ENCODE results near the gene SRD5A3. TPM values are rescaled to one million over a fixed set of nuclear protein-coding genes. Genes with fewer than 3 reads are reported as not detected.
"Not testable (repeated sequence)": the region's sequence is repeated elsewhere in the genome, so short reads cannot be mapped to it uniquely, and the experiment has no call there.

Gene SRD5A3
- polyA plus RNA-seq, 4 donors: 4.6 to 21.9 (median 9.5) TPM

DNA sequence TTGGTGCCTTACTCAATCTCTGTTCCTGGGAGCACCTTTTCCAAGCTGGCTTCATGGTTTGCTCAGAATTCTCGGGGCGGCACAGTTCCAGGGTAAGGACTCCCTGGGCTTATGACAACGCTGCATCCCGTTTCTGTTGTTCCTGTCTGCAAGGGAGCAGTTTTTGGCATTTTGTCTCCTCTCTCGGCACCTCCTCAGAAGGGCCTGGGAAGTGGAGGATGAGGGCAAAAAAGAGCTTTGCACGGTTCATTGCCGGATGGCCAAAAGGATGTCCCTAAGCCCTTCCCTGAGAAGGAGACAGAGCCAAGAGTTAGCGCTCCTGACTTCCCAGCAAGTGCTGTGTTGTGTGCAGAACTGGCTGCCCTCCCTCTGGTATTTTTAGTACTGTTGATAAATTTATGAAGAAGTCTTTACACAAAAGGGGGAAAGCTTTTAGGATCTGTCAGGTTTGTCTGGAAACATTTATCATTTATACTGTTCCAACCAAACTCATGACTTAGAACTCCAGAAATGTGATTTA is 13.4 kb downstream of the SRD5A3 start:
- FAIRE-seq (no peak), DNase-seq (no peak)
- Histone ChIP-seq H3K36me3 (ENCODE audit: control insufficient read depth in 3 of 3, insufficient read depth in 2 of 3, low read depth in 1 of 3, low read length in 3 of 3) (peaks cover 0 to 9% (median 0%) of the 10 kb centered on the region in 3 donors), H3K4me1 (ENCODE audit: control insufficient read depth in 3 of 3, insufficient read depth in 2 of 3, low read depth in 1 of 3, low read length in 2 of 3) (peaks cover 0 to 5% (median 0%) of the 10 kb centered on the region in 3 donors), H3K27me3 (ENCODE audit: control insufficient read depth in 3 of 3, insufficient read depth in 3 of 3, low read length in 3 of 3) (no peaks in the 10 kb centered on the region), H3K4me3 (ENCODE audit: low read depth in 1 of 3, low read length in 3 of 3) (no peak overlapping the region), H3K9me3 (ENCODE audit: control insufficient read depth in 2 of 2, insufficient read depth in 1 of 2, low read depth in 1 of 2, low read length in 1 of 2) (no peaks in the 10 kb centered on the region), H3K27ac (ENCODE audit: low read depth in 1 of 3, low read length in 2 of 3) (peak overlapping the region in 1 of 3 donors; percentile 35)
- 78 to 94% (median 89%) methylated on average over 8 of the region's 8 CpGs for WGBS, 3 donors

DNA sequence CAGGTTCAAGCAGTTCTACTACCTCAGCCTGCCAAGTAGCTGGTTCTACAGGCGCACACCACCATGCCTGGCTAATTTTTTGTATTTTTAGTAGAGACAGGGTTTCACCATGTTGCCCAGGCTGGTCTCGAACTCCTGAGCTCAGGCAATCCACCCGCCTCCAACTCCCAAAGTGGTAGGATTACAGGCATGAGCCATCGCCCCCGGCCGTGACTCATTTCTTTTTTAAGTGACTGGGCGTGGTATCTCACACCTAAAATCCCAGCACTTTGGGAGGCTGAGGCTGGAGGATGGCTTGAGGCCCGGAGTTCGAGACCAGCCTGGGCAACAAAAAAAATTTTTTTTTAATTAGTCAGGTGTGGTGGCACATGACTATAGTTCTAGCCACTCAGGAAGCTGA is 16.9 kb downstream of the SRD5A3 start:
- not testable (repeated sequence) for H3K4me1 ChIP-seq (ENCODE audit: control insufficient read depth in 3 of 3, insufficient read depth in 2 of 3, low read depth in 1 of 3, low read length in 2 of 3); H3K4me3 ChIP-seq (ENCODE audit: low read depth in 1 of 3, low read length in 3 of 3); H3K27me3 ChIP-seq (ENCODE audit: control insufficient read depth in 3 of 3, insufficient read depth in 3 of 3, low read length in 3 of 3); H3K27ac ChIP-seq (ENCODE audit: low read depth in 1 of 3, low read length in 2 of 3); FAIRE-seq; H3K9me3 ChIP-seq (ENCODE audit: control insufficient read depth in 2 of 2, insufficient read depth in 1 of 2, low read depth in 1 of 2, low read length in 1 of 2); DNase-seq
- WGBS, 3 donors: 91 to 97% (median 96%) methylated on average over 9 of the region's 9 CpGs
- peaks cover 0 to 12% (median 0%) of the 10 kb centered on the region in 3 donors for H3K36me3 ChIP-seq (ENCODE audit: control insufficient read depth in 3 of 3, insufficient read depth in 2 of 3, low read depth in 1 of 3, low read length in 3 of 3)

DNA sequence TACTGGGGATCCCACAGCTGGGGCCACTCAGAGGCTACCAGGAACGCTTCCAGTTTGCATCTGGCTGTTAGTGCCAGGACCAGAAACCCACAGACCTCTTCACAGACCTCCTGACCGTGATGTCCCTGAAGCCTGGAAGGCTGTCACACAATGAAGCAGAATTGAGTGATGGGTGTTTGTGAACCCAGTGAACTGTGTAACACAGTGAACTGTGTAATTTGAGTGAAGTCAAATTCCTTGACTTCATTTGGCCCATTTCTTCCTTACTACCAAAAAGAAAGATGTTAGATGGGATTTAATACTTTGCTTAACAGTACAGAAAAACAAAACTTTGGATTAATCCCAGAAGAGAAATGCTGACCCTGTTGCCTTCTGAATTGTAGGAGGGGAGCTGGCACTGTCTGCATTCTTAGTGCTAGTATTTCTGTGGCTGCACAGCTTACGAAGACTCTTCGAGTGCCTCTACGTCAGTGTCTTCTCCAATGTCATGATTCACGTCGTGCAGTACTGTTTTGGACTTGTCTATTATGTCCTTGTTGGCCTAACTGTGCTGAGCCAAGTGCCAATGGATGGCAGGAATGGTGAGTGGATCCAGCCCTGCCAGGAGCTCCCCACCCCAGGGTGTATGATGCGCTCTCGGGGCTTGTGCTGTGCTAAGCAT is 17.8 kb downstream of the SRD5A3 start:
- no peak overlapping the region for H3K27ac ChIP-seq (ENCODE audit: low read depth in 1 of 3, low read length in 2 of 3)
- no peak for FAIRE-seq
- 80 to 95% (median 94%) methylated on average over 9 of the region's 9 CpGs for WGBS, 3 donors
- no peak for DNase-seq
- H3K36me3 ChIP-seq (ENCODE audit: control insufficient read depth in 3 of 3, insufficient read depth in 2 of 3, low read depth in 1 of 3, low read length in 3 of 3): peaks cover 0 to 12% (median 0%) of the 10 kb centered on the region in 3 donors
- H3K4me1 ChIP-seq (ENCODE audit: control insufficient read depth in 3 of 3, insufficient read depth in 2 of 3, low read depth in 1 of 3, low read length in 2 of 3): no peaks in the 10 kb centered on the region
- H3K4me3 ChIP-seq (ENCODE audit: low read depth in 1 of 3, low read length in 3 of 3): no peak overlapping the region
- no peaks in the 10 kb centered on the region for H3K9me3 ChIP-seq (ENCODE audit: control insufficient read depth in 2 of 2, insufficient read depth in 1 of 2, low read depth in 1 of 2, low read length in 1 of 2)
- no peaks in the 10 kb centered on the region for H3K27me3 ChIP-seq (ENCODE audit: control insufficient read depth in 3 of 3, insufficient read depth in 3 of 3, low read length in 3 of 3)

DNA sequence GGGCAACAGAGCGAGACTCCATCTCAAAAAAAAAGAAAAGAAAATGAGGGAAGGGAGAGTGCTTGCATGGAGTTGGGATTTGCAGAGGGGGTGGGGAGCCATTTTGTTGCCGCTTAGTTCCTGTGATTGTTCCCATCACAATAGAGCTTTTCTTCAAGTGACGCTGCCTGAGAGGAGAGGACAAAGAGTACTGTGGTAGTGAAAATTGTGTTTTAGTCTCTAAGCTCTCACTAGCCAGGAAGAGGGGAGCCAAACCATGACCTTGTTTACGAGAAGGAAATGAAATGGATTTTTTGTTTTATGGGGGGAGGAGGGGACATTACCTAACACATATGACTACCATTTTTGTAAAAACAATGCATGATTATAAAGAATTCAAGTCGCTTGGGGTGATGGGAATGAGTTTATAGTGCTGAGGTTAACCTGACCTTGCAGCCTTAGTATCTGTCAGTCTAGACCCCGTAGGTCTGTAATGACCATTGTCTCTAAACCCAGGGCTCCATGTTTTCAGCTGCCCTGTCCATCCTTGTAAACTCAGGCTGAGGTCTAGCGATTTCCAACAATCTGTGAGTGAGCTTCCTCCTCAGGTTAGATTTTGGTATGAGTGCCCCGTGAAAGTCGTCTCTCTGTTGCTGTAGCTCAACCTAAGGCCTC is 18.8 kb downstream of the SRD5A3 start:
- 90 to 93% (median 92%) methylated on average over 9 of the region's 9 CpGs for WGBS, 3 donors
- peaks cover 0 to 8% (median 0%) of the 10 kb centered on the region in 3 donors for H3K36me3 ChIP-seq (ENCODE audit: control insufficient read depth in 3 of 3, insufficient read depth in 2 of 3, low read depth in 1 of 3, low read length in 3 of 3)
- H3K4me1 ChIP-seq (ENCODE audit: control insufficient read depth in 3 of 3, insufficient read depth in 2 of 3, low read depth in 1 of 3, low read length in 2 of 3): no peaks in the 10 kb centered on the region
- no peaks in the 10 kb centered on the region for H3K27me3 ChIP-seq (ENCODE audit: control insufficient read depth in 3 of 3, insufficient read depth in 3 of 3, low read length in 3 of 3)
- no peak overlapping the region for H3K27ac ChIP-seq (ENCODE audit: low read depth in 1 of 3, low read length in 2 of 3)
- peak overlapping the region in 1 of 3 donors; percentile 9 for H3K4me3 ChIP-seq (ENCODE audit: low read depth in 1 of 3, low read length in 3 of 3)
- FAIRE-seq: no peak
- no peak for DNase-seq
- no peaks in the 10 kb centered on the region for H3K9me3 ChIP-seq (ENCODE audit: control insufficient read depth in 2 of 2, insufficient read depth in 1 of 2, low read depth in 1 of 2, low read length in 1 of 2)

DNA sequence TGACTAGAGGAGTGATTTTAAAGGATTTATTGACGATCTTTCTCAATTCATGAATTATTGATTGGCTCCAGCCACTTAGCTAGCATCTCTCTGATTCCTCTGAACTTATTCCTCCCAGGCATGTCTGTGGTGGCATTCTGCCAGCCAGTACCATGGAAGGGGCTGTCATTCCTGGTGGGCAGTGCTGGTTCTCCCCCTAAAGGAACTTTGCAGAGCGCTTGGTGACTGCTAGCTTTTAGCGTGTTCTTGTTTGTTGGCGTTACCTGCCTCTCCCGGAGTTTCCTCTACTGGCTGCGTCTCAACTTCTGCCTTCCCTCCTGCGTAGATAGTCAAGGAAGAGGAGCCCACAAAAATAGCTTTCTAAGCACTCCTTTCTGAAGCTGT is 19.3 kb downstream of the SRD5A3 start:
- DNase-seq: no peak
- no peak overlapping the region for H3K27ac ChIP-seq (ENCODE audit: low read depth in 1 of 3, low read length in 2 of 3)
- no peaks in the 10 kb centered on the region for H3K4me1 ChIP-seq (ENCODE audit: control insufficient read depth in 3 of 3, insufficient read depth in 2 of 3, low read depth in 1 of 3, low read length in 2 of 3)
- 87 to 96% (median 93%) methylated on average over 7 of the region's 7 CpGs for WGBS, 3 donors
- H3K4me3 ChIP-seq (ENCODE audit: low read depth in 1 of 3, low read length in 3 of 3): peak overlapping the region in 1 of 3 donors; percentile 9
- H3K36me3 ChIP-seq (ENCODE audit: control insufficient read depth in 3 of 3, insufficient read depth in 2 of 3, low read depth in 1 of 3, low read length in 3 of 3): peaks cover 0 to 8% (median 0%) of the 10 kb centered on the region in 3 donors
- no peak for FAIRE-seq
- H3K27me3 ChIP-seq (ENCODE audit: control insufficient read depth in 3 of 3, insufficient read depth in 3 of 3, low read length in 3 of 3): no peaks in the 10 kb centered on the region
- H3K9me3 ChIP-seq (ENCODE audit: control insufficient read depth in 2 of 2, insufficient read depth in 1 of 2, low read depth in 1 of 2, low read length in 1 of 2): no peaks in the 10 kb centered on the region

DNA sequence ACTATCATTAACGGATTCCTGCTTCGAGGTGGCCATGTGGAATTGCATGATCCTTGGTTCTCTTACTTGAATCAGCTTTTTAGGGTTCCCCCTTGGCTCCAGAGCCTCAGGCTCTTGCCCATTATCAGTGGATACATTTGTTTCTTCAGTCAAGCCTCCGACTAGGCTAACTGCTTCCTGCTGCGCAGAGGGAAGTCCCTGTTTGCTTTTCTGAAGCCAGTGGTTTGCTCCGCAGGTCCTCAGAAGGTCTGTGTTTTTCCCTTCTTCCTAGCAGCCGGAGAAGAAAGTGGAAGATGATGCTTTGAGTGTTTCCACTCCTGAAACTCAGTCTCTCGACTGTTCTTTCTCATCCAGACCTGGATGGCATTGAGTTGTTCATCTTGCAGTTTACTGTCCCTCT is 20.6 kb downstream of the SRD5A3 start:
- H3K27me3 ChIP-seq (ENCODE audit: control insufficient read depth in 3 of 3, insufficient read depth in 3 of 3, low read length in 3 of 3): no peaks in the 10 kb centered on the region
- H3K27ac ChIP-seq (ENCODE audit: low read depth in 1 of 3, low read length in 2 of 3): no peak overlapping the region
- no peak overlapping the region for H3K4me3 ChIP-seq (ENCODE audit: low read depth in 1 of 3, low read length in 3 of 3)
- FAIRE-seq (no peak), DNase-seq (no peak)
- WGBS, 3 donors: 89 to 92% (median 90%) methylated on average over 7 of the region's 7 CpGs
- H3K9me3 ChIP-seq (ENCODE audit: control insufficient read depth in 2 of 2, insufficient read depth in 1 of 2, low read depth in 1 of 2, low read length in 1 of 2): no peaks in the 10 kb centered on the region
- H3K4me1 ChIP-seq (ENCODE audit: control insufficient read depth in 3 of 3, insufficient read depth in 2 of 3, low read depth in 1 of 3, low read length in 2 of 3): no peaks in the 10 kb centered on the region
- peaks cover 0 to 11% (median 0%) of the 10 kb centered on the region in 3 donors for H3K36me3 ChIP-seq (ENCODE audit: control insufficient read depth in 3 of 3, insufficient read depth in 2 of 3, low read depth in 1 of 3, low read length in 3 of 3)

DNA sequence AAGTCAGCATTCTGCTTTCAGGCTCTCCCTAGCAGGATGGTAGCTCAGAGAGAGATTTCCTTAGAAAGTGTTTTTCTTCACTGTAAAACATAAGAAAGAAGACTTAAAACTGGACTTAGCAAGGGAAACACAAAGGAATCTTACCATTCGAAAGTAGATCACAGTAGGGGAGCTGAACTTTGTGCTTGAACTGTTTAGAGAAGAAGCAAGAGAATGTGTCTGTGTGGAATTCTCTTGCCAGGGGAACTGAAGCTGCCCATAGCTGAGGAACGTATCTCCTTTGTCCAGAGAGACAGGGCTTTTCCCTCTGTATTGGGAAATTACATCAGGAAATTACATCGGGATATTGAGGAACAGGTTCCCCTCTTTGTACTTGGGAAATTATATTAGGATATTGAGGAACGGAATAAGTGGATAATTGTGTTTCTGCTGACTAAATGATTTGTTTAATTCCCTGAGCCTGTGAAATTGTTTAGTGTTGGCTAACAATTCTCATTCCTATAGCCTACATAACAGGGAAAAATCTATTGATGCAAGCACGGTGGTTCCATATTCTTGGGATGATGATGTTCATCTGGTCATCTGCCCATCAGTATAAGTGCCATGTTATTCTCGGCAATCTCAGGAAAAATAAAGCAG is 21.2 kb downstream of the SRD5A3 start:
- no peak for DNase-seq
- no peak overlapping the region for H3K27ac ChIP-seq (ENCODE audit: low read depth in 1 of 3, low read length in 2 of 3)
- WGBS, 3 donors: 78 to 83% (median 83%) methylated on average over 6 of the region's 6 CpGs
- H3K4me1 ChIP-seq (ENCODE audit: control insufficient read depth in 3 of 3, insufficient read depth in 2 of 3, low read depth in 1 of 3, low read length in 2 of 3): no peaks in the 10 kb centered on the region
- H3K27me3 ChIP-seq (ENCODE audit: control insufficient read depth in 3 of 3, insufficient read depth in 3 of 3, low read length in 3 of 3): no peaks in the 10 kb centered on the region
- H3K36me3 ChIP-seq (ENCODE audit: control insufficient read depth in 3 of 3, insufficient read depth in 2 of 3, low read depth in 1 of 3, low read length in 3 of 3): peaks cover 0 to 11% (median 0%) of the 10 kb centered on the region in 3 donors
- no peaks in the 10 kb centered on the region for H3K9me3 ChIP-seq (ENCODE audit: control insufficient read depth in 2 of 2, insufficient read depth in 1 of 2, low read depth in 1 of 2, low read length in 1 of 2)
- no peak overlapping the region for H3K4me3 ChIP-seq (ENCODE audit: low read depth in 1 of 3, low read length in 3 of 3)
- no peak for FAIRE-seq

DNA sequence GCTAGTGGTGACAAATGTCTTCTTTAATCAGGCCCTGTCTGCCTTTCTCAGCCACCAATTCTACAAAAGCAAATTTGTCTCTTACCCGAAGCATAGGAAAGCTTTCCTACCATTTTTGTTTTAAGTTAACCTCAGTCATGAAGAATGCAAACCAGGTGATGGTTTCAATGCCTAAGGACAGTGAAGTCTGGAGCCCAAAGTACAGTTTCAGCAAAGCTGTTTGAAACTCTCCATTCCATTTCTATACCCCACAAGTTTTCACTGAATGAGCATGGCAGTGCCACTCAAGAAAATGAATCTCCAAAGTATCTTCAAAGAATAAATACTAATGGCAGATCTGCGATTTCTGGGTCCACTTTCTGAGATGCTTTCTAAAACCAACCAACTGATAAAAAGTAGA is 23.9 kb downstream of the SRD5A3 start:
- WGBS, 3 donors: 93 to 97% (median 93%) methylated on average over 2 of the region's 2 CpGs
- Histone ChIP-seq H3K27ac (ENCODE audit: low read depth in 1 of 3, low read length in 2 of 3) (no peak overlapping the region), H3K9me3 (ENCODE audit: control insufficient read depth in 2 of 2, insufficient read depth in 1 of 2, low read depth in 1 of 2, low read length in 1 of 2) (no peaks in the 10 kb centered on the region), H3K4me3 (ENCODE audit: low read depth in 1 of 3, low read length in 3 of 3) (no peak overlapping the region), H3K4me1 (ENCODE audit: control insufficient read depth in 3 of 3, insufficient read depth in 2 of 3, low read depth in 1 of 3, low read length in 2 of 3) (no peaks in the 10 kb centered on the region), H3K36me3 (ENCODE audit: control insufficient read depth in 3 of 3, insufficient read depth in 2 of 3, low read depth in 1 of 3, low read length in 3 of 3) (peaks cover 0 to 6% (median 0%) of the 10 kb centered on the region in 3 donors), H3K27me3 (ENCODE audit: control insufficient read depth in 3 of 3, insufficient read depth in 3 of 3, low read length in 3 of 3) (no peaks in the 10 kb centered on the region)
- DNase-seq (no peak), FAIRE-seq (no peak)

Measured in small intestine (tissue), 7 donors.